ENCODE measurements around the gene KRTAP5-3.

GRCh38 chr11:1570531-1570895, 37.8 kb downstream of the KRTAP5-3 start:
- TF ChIP-seq CTCF (IDR thresholded peaks at IDR 0.05; ENCODE audit: low read depth, low read length) (no peak), MAX (IDR thresholded peaks at IDR 0.05; ENCODE audit: low read depth, low read length) (no peak), POLR2A (IDR thresholded peaks at IDR 0.05; ENCODE audit: extremely low read depth, insufficient read length) (no peak), MYC (IDR thresholded peaks at IDR 0.05; ENCODE audit: low read depth, low read length) (no peak)
